Head of caudate nucleus (tissue), 42 donors: ENCODE measurements around the gene ANKRD27.
A peak's percentile ranks its signal among the peaks of the same experiment; 100 is the strongest.

ENCODE experiments used
- DNase-seq, 42 donors: peaks; one replicate each; pipeline versions ENCODE4 v3.0.0 to v3.0.0-alpha.2; 2020 to 2021; ENCODE audit warnings: mixed read lengths in 7 of 42
- intact Hi-C: fragments of 100-400 bp; cut with DNase I; formaldehyde crosslinking; loops from one replicate; pipeline ENCODE4 v1.15.0; 2022

The ANKRD27 gene

DNA sequence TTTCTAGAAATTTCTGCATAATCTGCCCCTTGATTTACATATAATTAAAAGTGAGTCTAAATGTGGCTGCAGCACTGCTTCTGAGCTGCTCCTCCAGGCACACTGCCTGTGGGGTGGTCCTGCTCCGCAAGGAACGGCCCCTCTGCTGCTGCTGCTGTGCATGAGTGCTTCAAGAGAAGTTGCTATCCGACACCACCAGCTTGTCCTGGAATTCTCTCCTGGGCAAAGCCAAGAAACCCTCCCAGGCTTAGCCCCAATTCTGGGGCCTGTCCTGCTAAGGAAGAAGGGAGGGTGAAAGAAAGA lies 101.5 kb downstream of the ANKRD27 start:
- DNase-seq = peak in 2 of 42 donors; percentile 9 to 27
- intact Hi-C loops = loop anchor here (5.0 to 10.0 kb wide), 2 partner anchors 231 to 1889 kb away; no protein-coding TSS in a partner anchor

DNA sequence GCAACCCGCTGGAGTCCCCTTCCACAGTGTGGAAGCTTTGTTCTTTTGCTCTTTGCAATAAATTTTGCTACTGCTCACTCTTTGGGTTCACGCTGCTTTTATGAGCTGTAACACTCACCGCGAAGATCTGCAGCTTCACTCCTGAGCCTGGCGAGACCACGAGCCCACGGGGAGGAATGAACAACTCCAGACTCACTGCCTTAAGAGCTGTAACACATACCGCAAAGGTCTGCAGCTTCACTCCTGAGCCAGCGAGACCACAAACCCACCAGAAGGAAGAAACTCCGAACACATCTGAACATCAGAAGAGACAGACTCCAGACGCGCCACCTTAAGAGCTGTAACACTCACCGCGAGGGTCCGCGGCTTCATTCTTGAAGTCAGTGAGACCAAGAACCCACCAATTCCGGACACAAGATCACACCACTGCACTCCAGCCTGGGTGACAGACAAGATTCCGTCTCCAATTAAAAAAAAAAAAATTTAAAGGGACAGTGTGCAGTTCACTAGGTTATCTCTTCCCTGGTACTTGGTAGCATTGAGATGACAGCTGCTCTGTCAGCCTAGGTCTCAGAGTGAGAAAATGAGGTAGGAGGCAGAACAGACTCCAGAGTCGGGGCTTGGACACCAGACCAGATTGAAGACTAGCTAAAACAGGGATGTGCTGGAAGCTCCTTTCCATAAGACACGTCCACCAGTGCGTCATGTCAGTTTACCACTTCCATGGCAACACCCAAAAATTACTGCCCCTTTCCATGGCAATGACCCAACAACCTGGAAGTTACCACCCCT lies 102.1 kb downstream of the ANKRD27 start:
- DNase-seq = peak in 1 of 42 donors; percentile 9
- intact Hi-C loops = loop anchor here (5.0 to 10.0 kb wide), 2 partner anchors 231 to 1888 kb away; no protein-coding TSS in a partner anchor

DNA sequence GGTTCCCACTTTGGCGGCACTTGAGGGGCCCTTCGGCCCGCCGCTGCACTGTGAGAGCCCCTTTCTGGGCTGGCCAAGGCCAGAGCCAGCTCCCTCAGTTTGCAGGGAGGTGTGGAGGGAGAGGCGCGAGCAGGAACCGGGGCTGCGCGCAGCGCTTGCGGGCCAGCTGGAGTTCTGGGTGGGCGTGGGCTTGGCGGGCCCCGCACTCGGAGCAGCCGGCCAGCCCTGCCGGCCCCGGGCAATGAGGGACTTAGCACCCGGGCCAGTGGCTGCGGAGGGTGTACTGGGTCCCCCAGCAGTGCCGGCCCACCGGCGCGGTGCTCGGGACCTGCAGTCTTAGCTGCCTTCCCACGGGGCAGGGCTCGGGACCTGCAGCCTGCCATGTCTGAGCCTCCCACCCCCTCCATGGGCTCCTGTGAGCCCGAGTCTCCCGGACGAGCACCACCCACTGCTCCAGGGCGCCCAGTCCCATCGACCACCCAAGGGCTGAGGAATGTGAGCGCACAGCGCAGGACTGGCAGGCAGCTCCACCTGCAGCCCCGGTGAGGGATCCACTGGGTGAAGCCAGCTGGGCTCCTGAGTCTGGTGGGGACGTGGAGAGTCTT lies 103.4 kb downstream of the ANKRD27 start:
- intact Hi-C loops = loop anchor here (5.0 to 10.0 kb wide), 2 partner anchors 229 to 1887 kb away; no protein-coding TSS in a partner anchor
- peak in 1 of 42 donors; percentile 4 for DNase-seq

DNA sequence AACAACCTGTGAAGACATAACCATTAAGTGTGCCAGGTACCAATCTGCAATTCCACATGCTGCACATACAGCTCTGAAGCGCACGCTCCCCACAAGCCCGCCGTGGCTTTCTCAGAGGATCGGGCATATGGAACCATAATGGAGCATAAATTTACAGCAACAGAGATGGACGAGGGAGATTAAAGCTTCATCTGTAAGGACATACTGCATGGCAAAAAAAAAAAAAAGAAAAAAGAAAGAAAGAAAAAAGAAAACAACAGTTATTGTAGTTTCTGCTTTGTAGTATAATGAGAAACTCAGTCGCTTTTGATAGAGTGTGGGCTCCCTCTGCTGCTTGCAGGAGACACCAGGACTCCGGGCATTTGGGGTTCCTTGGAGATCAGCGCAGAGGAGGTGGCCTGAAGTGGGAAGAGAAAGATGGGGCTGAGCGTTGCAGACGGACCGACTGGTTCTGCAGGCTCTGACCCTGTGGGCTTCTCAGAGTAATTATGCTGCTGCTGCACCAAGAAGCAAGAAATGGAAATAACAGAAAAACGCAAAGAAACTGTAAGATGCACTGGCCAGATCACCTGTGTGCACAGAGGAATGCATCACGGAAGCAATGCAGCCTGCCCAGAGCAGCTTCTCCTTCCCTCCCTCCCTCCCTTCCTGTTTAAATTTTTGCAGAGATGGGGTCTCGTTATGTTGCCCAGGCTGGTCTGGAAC lies 104.7 kb downstream of the ANKRD27 start:
- peak; percentile 46 to 86 (median 70) for DNase-seq
- intact Hi-C loops = loop anchor here (5.0 to 10.0 kb wide), 2 partner anchors 228 to 1885 kb away; no protein-coding TSS in a partner anchor

DNA sequence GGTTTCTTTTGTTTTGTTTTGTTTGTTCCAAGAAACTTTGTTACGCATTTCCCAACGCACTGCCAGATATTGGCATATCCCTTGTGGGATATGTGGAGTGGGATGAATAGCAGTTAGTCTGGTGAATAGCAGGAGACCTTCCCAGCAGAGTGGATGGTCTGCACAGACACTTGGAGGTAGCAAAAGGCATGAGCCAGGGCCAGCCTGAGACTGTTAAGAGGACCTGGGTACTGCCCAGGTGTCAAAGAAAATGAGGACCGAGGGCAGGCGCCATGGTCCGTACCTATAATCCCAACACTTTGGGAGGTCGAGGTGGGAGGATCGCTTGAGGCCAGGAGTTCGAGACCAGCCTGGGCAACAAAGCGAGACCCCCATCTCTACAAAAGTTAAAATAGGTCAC lies 107.5 kb downstream of the ANKRD27 start:
- DNase-seq = peak in 1 of 42 donors; percentile 34
- intact Hi-C loops = no loop called here

DNA sequence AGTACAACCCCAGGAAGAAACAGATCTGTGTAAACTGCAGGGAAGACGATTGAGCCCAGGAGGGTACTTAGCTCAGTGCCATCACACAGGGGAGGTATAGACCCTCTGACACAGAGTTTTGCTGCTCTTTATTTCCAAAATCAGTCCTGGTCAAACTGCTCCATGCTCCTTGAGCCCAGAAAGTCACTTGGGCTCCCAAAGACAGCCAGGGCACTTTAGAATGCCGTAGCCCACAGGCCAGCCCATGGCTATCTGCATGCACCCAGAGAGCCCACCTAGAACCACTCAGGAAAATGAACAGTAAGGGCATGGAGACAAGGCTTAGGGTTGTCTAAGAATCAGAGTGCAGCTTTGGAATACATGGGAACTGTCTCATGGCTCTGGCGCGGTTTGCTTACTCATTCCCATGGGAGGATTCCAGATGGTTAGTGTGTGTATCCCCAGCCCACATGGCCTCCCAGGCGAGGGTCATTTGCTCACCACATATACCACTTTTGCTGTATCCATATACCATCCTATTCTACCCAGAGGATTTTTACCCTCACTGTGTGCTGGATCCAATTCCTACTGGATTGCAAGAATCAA lies 108.6 kb downstream of the ANKRD27 start:
- peak in 2 of 42 donors; percentile 22 to 35 for DNase-seq
- intact Hi-C loops = no loop called here

DNA sequence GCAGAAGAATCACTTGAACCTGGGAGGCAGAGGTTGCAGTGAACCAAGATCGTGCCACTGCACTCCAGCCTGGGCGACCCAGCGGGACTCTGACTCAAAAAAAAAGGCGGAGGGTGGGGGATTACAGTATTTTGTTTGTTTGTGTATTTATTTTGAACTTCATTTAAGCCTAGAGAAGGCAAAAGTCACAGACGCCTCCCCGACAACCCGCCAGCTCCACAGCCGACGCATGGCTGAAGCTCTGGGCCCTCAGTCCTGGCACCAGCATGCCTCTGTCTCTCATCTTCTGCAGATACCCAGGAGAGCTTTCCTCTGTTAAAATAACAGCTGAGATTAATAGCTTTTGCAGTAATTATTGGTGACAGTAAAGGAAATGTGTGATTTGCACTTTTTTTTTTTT lies 111.2 kb downstream of the ANKRD27 start:
- DNase-seq = no peak
- intact Hi-C loops = no loop called here

DNA sequence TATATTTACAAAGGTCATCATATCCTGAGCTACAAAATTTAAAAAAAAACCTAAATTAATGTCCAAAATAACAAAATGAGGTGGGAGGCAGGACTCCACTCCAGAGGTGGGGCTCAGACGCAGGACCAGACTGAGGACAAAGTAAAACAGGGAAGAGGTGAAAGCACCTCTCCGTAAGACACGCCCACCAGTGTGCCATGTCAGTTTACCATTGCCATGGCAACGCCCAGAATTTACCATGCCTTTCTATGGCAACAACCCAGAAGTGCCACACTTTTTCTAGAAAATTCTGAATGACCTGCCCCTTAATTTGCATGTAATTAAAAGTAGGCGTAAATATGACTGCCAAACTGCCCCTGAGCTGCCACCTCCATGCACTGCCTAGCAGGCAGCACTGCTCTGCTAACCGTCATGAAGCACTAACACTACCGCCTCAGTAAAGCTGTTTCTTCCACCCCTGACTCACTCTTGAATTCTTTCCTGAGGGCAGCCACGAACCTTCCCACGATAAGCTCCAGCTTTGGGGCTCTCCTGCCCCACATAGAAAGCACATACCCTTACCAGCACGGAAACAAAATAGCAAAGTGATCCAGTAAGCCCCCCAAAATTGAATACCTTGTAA lies 116.3 kb downstream of the ANKRD27 start:
- peak in 1 of 42 donors; percentile 7 for DNase-seq
- intact Hi-C loops = no loop called here

DNA sequence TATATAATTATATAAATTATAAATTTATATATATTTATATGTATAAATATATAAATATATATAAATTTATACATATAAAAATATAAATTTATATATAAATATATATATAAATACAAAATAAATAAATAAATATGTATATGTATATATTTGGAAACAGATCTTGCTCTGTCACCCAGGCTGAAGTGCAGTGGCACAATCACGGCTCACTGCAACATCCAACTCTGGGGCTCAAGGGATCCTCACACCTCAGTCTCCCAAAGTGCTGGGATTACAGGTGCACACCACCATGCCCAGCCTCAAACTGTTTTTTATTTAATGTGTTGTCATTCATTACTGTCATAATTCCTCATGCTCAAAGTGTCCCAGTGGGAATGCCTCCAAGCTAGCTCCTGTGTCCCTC lies 119.2 kb downstream of the ANKRD27 start:
- DNase-seq = peak in 1 of 42 donors; percentile 23
- intact Hi-C loops = no loop called here

DNA sequence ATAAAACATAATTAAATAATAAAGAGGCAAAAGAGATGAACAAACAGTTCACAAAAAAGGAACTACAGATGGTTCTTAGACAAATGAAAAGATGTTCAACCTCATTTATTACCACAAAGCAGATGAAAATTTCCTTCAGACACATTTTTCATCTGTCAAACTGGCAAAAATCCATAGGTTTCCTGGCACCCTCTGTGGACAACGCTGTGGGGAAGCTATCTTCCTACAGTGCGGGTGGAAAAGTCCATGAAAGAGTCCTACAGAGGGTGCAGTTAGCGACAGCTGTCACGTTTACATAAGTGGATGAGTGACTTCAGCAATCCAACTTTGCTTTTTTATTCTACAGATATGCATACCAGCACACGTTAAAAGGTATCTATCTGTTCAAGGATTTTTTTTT lies 124.3 kb downstream of the ANKRD27 start:
- intact Hi-C loops = no loop called here
- DNase-seq = no peak
